ENCODE measurements around the gene THEMIS2.

Gene THEMIS2

DNA sequence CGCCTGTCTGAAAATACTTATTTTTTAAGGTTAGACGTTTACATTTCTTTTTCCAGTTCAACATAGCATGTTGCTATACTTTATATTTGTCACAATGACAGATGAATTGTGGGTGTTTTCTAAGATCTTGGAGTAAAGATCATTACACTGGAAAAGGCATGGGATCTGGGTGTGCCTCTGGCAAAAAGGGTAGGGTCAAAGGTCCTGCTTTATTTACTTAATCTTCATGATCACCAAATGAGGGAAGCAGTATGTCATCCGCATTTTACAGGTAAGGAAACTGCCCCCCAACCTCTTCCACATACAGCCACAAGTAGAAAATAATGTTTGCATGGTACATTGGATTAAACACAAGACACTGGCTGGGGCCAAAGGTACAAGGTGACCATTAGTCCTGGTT, 49.9 kb downstream of the THEMIS2 start:
- no peak for TF ChIP-seq EP300 (IDR thresholded peaks at IDR 0.05; ENCODE audit: borderline replicate concordance)
- TF ChIP-seq TAF1 (IDR thresholded peaks at IDR 0.05; ENCODE audit: low read depth), result no peak
- no peak for TF ChIP-seq FOXM1 (IDR thresholded peaks at IDR 0.05; ENCODE audit: borderline replicate concordance, low read depth)
- TF ChIP-seq EGR1 (IDR thresholded peaks at IDR 0.05), result no peak
- no peak for TF ChIP-seq YY1 (IDR thresholded peaks at IDR 0.05; ENCODE audit: low read depth)
- TF ChIP-seq CEBPB (IDR thresholded peaks at IDR 0.05), result no peak
- no peak for TF ChIP-seq NFIC (IDR thresholded peaks at IDR 0.05)
- TF ChIP-seq ZBTB7A (IDR thresholded peaks at IDR 0.05; ENCODE audit: low read depth), result no peak
- TF ChIP-seq, protein P1, sequence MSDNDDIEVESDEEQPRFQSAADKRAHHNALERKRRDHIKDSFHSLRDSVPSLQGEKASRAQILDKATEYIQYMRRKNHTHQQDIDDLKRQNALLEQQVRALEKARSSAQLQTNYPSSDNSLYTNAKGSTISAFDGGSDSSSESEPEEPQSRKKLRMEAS (IDR thresholded peaks at IDR 0.05), result no peak
- TF ChIP-seq, protein P2, sequence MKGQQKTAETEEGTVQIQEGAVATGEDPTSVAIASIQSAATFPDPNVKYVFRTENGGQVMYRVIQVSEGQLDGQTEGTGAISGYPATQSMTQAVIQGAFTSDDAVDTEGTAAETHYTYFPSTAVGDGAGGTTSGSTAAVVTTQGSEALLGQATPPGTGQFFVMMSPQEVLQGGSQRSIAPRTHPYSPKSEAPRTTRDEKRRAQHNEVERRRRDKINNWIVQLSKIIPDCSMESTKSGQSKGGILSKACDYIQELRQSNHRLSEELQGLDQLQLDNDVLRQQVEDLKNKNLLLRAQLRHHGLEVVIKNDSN (IDR thresholded peaks at IDR 0.05), result no peak
- no peak for TF ChIP-seq TEAD4 (IDR thresholded peaks at IDR 0.05)
- no peak for TF ChIP-seq TCF12 (IDR thresholded peaks at IDR 0.05; ENCODE audit: low read depth)

DNA sequence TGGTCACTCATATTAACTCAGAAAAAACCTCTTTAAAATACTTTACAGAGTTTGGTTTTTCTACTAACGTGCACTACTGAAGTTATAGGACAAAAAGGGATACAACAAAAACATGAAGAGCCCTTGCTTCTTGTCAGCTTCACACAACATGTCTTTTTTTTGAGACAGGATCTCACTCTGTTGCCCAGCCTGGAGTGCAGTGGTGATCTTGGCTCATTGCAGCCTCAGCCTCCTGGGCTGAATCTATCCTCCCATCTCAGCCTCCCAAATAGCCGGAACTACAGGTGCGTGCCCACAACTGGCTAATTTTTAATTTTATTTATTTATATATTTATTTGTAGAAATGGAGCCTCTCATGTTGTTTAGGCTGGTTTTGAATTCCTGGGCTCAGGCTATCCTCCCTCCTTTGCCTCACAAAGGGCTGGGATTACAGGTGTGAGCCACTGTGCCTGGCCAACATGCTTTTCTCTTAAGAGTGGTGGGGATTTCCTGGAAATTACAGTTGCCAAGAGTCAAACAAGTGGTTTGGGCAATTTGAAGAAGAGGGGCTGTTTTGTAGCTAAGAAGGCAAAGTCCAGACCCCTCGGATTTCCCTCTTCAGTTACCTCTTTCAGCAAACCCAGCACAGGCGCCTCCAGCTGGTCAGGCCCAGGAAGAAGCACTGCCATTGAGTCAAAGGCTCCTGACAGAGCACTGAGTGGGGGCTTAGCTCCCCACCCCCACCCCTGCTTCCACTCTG, 56.0 kb downstream of the THEMIS2 start:
- no peak for TF ChIP-seq ZBTB7A (IDR thresholded peaks at IDR 0.05; ENCODE audit: low read depth)
- no peak for TF ChIP-seq TEAD4 (IDR thresholded peaks at IDR 0.05)
- no peak for TF ChIP-seq YY1 (IDR thresholded peaks at IDR 0.05; ENCODE audit: low read depth)
- no peak for TF ChIP-seq TCF12 (IDR thresholded peaks at IDR 0.05; ENCODE audit: low read depth)
- no peak for TF ChIP-seq EP300 (IDR thresholded peaks at IDR 0.05; ENCODE audit: borderline replicate concordance)
- TF ChIP-seq EGR1 (IDR thresholded peaks at IDR 0.05), result no peak
- TF ChIP-seq CEBPB (IDR thresholded peaks at IDR 0.05), result no peak
- TF ChIP-seq, protein P2 (IDR thresholded peaks at IDR 0.05), result no peak
- TF ChIP-seq FOXM1 (IDR thresholded peaks at IDR 0.05; ENCODE audit: borderline replicate concordance, low read depth), result no peak
- TF ChIP-seq, protein P1 (IDR thresholded peaks at IDR 0.05), result no peak
- no peak for TF ChIP-seq NFIC (IDR thresholded peaks at IDR 0.05)
- TF ChIP-seq CREB1 (IDR thresholded peaks at IDR 0.05; ENCODE audit: low read depth), result no peak
- TF ChIP-seq RAD21 (IDR thresholded peaks at IDR 0.05; ENCODE audit: low read depth), result no peak
- TF ChIP-seq, protein P3, sequence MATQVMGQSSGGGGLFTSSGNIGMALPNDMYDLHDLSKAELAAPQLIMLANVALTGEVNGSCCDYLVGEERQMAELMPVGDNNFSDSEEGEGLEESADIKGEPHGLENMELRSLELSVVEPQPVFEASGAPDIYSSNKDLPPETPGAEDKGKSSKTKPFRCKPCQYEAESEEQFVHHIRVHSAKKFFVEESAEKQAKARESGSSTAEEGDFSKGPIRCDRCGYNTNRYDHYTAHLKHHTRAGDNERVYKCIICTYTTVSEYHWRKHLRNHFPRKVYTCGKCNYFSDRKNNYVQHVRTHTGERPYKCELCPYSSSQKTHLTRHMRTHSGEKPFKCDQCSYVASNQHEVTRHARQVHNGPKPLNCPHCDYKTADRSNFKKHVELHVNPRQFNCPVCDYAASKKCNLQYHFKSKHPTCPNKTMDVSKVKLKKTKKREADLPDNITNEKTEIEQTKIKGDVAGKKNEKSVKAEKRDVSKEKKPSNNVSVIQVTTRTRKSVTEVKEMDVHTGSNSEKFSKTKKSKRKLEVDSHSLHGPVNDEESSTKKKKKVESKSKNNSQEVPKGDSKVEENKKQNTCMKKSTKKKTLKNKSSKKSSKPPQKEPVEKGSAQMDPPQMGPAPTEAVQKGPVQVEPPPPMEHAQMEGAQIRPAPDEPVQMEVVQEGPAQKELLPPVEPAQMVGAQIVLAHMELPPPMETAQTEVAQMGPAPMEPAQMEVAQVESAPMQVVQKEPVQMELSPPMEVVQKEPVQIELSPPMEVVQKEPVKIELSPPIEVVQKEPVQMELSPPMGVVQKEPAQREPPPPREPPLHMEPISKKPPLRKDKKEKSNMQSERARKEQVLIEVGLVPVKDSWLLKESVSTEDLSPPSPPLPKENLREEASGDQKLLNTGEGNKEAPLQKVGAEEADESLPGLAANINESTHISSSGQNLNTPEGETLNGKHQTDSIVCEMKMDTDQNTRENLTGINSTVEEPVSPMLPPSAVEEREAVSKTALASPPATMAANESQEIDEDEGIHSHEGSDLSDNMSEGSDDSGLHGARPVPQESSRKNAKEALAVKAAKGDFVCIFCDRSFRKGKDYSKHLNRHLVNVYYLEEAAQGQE (IDR thresholded peaks at IDR 0.05; ENCODE audit: low read depth), result no peak
- no peak for TF ChIP-seq TAF1 (IDR thresholded peaks at IDR 0.05; ENCODE audit: low read depth)

DNA sequence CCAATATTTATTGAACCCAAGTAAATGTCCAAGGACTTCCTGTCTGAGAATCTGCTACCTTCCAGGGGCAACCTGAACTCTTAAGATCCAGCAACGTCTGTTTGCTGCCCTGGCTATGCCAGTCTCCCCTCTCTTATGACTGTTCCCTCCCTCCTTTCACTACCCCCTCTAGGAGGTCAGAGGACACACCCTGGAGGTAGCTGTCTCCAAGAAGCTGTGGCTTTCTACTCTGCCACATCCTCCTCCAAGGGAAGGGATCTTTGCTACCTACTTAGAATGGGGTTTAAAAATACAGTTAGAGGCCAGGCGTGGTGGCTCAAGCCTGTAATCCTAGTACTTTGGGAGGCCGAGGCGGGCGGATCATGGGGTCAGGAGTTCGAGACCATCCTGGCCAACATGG, 58.8 kb downstream of the THEMIS2 start:
- TF ChIP-seq, protein P3 (IDR thresholded peaks at IDR 0.05; ENCODE audit: low read depth), result no peak
- no peak for TF ChIP-seq TAF1 (IDR thresholded peaks at IDR 0.05; ENCODE audit: low read depth)
- no peak for TF ChIP-seq CREB1 (IDR thresholded peaks at IDR 0.05; ENCODE audit: low read depth)
- TF ChIP-seq, protein P1 (IDR thresholded peaks at IDR 0.05), result no peak
- no peak for TF ChIP-seq TCF12 (IDR thresholded peaks at IDR 0.05; ENCODE audit: low read depth)
- TF ChIP-seq, protein P2 (IDR thresholded peaks at IDR 0.05), result no peak
- TF ChIP-seq EGR1 (IDR thresholded peaks at IDR 0.05), result no peak
- no peak for TF ChIP-seq TEAD4 (IDR thresholded peaks at IDR 0.05)
- TF ChIP-seq FOXM1 (IDR thresholded peaks at IDR 0.05; ENCODE audit: borderline replicate concordance, low read depth), result no peak
- TF ChIP-seq ZBTB7A (IDR thresholded peaks at IDR 0.05; ENCODE audit: low read depth), result no peak
- TF ChIP-seq YY1 (IDR thresholded peaks at IDR 0.05; ENCODE audit: low read depth), result no peak
- no peak for TF ChIP-seq NFIC (IDR thresholded peaks at IDR 0.05)
- TF ChIP-seq CEBPB (IDR thresholded peaks at IDR 0.05), result no peak
- TF ChIP-seq RAD21 (IDR thresholded peaks at IDR 0.05; ENCODE audit: low read depth), result no peak
- no peak for TF ChIP-seq EP300 (IDR thresholded peaks at IDR 0.05; ENCODE audit: borderline replicate concordance)

DNA sequence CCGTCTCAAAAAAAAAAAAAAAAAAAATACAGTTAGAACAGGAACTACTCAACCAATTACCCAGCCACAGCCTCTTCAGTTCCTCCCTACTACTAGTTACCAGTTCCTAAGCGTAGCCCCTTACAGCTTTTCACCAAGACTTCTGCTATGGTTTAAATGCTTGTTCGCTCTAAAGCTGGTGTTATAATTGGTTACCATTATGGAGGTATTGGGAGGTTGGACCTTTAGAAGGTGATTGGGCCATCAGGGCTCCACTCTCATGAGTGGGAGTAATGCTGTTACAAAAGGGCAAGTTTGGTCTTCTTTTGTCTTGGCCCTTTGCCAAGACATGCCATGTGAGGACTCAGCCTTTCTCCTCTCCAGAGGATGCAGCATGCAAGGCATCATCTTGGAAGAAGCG, 59.4 kb downstream of the THEMIS2 start:
- no peak for TF ChIP-seq EGR1 (IDR thresholded peaks at IDR 0.05)
- TF ChIP-seq NFIC (IDR thresholded peaks at IDR 0.05), result peak; percentile 66

All from Ishikawa (cell line).